Activated gamma-delta T cell (primary cell): ENCODE results near the gene MRPL40.
"Not testable (repeated sequence)": the region's sequence is repeated elsewhere in the genome, so short reads cannot be mapped to it uniquely, and the experiment has no call there.

ENCODE experiments used
- DNase-seq: peaks from one replicate; lab custom pipeline; 2025; lab: John Stamatoyannopoulos, UW

Gene MRPL40

DNA sequence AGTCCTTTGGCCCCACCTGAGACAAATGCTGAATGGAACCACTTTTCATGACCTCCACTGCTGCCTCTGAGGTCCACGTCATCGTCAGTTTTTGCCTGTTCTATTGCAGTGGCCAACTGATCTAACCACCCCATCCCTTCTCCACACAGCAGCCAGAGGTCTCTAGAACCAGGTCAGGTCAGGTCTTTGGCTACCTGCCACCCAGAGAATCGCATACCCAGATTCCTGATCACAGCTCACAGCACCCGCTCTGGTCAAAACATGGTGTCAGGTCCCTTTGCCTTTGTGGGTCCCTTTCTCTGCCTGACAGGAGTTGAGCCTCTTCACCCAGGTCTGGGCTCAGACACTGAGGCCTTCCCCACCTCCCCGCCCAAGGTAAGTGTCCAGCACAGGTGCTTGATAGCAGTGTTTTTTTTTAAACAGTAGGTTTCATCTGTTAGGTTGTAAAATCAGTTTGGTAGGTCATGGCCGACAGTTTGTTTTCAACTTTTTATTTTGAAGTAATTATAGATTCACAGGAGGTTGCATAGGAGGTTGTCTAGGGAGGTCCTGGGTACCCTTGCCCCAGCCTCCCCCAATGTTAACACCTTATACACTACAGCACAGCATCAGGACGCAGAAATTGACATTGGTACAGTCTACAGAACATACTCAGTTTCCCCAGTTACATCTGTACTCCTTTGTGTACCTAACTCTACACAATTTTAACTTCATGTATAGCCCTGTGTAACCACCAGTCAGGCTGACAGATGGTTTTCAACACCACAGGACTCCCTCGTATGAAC, 8.3 kb downstream of the MRPL40 start:
- no peak for DNase-seq

DNA sequence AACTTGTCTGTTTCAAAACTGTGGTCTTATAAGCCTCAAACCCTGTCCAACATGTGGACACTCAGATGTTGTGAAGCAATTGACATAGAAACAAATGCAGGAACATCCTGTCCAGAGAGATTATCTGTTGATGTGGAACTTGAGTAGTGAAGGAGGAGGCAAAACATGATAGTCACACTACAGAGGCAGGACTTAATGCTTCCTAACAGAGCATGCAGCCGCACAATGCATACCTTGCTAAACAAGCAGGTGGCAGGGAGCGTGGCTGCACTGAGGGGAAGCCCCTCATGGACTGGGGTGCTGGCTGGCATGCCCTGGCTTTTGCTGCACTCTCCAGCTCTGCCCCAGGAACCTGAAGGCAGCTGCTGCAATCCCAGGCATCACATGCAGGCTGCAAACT, 9.8 kb downstream of the MRPL40 start:
- no peak for DNase-seq

DNA sequence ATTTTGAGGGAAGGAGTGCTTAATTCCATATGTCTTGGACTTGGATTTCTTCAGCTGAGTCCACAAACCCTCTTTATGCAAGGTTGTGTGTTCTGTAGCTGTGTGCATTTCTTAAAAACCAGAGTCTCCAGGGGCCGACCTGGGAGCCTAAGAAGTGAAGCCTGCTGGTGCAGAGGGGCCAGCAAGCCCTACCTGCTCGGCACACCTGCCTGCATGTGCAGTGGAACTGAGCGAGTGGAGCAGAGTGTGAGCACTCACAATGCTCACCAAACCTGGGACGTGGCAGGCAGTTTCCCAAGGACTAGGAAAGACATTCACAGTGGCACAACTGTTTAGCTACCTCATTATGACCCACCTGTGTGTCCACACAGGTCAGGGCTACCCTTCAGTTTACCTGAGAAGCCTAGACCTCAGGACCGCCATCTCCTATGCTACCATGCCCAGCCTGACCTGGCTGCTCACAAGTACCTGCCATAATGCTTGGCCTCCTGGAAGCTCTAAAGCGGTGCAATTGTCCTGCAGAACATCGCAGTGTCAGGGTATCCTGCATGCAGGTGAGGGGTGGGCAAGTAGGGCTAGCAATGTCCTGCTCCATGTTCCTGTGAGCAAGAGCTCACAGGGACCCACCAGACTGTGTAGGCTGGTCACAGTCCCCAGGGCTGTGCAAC, 11.3 kb downstream of the MRPL40 start:
- DNase-seq: no peak

DNA sequence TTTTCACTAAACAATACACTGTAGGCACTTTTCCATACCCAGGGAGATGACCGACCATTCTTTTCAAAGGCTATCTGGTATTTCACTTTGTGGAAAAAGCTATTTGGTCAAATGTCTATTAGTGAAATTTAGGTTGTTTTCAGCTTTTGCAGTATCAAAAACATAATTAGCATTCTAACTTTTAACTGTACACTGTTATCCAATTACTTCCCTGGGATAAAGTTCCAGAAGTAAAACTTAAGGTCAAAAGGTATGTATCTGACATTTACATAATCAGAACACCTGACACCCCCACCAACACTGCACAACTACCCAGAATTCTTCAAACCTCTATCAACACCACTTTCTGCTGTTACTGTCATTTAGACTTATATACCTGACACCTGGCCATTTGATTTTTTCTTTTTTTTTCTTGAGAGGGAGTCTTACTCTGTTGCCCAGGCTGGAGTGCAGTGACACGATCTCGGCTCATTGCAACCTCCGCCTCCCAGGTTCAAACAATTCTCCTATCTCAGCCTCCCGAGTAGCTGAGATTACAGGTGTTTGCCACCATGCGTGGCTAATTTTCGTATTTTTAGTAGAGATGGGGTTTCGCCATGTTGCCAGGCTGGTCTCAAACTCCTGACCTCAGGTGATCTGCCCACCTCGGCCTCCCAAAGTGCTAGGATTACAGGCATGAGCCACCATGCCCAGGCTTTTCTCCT, 13.1 kb downstream of the MRPL40 start:
- DNase-seq: not testable (repeated sequence)

DNA sequence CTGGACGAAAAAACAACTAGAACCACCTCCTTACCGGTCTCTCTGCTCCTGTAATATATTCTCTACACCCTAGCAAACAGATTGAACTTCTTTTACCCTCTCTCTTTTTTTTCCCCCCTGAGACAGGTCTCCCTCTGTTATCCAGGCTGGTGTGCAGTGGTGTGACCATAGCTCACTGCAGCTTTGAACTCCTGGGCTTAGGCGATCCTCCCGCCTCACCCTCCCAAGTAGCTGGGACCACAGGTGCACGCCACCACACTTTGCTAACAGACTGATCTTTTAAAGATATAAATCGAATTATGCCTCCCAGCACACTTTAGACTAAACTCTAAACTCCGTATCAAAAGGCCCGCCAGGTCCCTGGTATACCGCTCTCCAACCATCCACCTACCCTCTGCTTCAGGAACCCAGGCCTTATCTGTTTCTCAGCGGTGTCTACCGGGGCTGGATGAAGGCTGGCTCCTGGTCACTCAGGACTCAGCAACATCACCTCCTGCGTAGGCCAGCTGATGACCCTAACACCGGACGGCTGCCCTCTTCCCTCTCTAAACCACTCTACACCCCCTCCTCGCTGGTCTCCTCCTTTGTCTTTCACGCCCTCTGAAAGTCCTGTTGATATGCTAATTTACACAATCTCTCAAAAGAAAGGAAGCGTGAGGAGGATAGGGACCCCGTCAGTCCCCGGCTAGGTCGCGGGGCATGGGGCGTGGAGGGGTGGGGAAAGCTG, 14.4 kb downstream of the MRPL40 start:
- DNase-seq: no peak

DNA sequence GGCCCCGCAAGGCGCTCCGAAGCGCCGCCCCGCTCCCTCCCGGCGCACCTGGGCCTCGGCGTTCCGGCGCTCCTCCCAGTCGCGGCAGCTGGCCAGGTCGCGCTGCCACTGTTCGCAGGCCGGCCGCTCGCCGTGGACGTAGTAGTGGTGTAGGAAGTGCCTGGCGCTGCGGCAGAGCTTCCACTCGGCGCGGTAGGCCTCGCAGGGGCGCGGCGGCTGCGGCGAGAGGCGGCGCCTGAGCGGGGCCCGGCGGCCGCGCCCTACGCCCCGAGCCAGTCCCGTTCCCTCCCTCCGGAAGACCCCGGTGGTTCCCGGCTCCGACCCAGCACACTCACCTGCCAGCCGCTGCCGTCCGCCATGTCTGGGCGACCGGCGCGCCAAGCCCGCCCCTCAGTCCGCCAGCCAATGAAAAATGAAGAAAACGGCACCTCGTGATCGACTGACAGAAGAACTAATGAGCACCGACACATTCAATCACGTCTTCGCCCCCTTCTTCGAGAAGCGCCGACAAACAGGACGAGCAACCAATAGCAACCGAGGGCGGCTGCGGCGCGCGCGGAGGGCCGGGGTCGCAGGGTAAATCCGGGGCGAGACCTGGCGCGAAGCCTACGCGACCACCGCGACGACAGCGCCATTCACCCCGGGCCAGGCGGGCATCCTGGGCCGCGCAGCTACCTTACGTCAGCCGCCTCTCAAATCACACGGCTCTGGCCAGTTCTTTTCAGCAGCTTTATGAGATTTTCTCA, 15.2 kb downstream of the MRPL40 start, which contains the start of gene C22orf39:
TSS of gene C22orf39 (minus strand) at position 382 of the 746 bp plus-strand sequence. CDS start at position 359, 23 bp downstream.
- peak; percentile 84 for DNase-seq

DNA sequence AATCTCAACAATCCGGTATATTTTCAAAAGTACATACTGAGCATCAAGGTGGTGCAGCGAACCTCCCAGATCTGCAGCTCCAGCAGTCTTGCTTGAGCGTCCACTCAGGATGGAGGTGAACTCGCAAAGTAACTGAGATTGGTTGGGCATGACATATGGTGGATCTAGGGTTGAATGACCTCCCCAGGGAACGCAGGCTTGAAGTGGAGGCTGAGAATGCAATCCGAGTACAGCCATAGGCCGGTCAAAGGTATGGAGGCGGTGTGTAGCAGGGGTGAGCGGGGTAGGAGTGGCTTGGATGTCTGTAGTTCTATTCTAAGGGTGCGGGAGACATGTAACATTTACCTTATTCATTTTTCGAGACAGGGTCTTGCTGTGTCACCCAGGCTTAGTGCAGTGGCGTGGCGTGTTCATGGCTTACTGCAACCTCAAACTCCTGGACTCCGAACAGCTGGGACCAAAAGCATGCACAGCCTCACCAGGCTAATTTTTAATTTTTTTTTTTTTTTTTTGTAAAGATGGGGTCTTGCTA, 15.8 kb downstream of the MRPL40 start:
- no peak for DNase-seq

DNA sequence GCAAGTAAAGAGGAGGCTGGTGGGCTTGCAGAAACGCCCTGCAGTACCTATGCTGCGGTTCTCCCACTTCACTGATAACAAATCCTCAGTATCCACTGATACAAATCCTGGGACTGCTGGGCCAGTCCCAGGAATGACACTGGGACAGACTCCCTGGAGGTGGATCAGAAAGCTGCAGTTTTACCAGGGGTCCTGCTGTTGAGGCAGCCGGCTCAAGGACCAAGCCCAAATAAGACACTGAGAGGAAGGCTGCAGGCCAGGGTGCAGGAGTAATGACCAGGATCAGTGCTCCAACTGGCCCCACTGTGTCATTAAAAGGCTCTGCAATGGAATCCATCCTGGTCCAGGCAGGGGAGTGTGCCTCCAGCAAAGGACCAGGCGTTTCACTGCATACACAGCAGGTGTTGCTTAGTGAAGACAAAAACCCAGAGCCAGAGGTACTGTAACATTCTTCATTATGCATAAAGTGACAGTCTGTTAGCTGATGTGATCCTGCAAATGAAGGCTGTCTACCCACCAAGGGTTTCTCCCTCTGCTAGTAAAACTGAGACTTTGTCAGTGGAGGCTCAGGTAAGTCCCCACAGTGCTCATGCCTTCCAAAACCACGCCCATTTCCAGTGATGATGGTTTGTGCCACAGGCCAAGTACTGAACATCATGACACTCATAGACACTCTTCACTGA, 16.5 kb downstream of the MRPL40 start:
- DNase-seq: no peak

DNA sequence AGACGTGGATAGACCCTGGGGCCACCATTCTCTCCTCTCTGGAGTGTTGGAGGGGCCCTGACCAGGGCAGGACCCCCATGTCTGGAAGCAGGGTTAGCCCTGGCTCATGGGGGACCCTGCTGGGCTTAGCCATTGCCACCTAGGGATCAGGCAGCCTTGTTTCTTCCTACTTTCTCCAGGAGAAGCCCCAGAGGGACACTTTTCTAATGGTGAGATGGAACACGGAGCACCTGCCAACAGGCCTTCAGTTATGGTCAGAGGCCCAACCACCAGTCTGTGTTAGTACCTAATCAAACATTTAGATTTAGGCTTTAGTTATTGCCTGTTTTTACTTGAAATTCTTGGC, 17.1 kb downstream of the MRPL40 start:
- no peak for DNase-seq

DNA sequence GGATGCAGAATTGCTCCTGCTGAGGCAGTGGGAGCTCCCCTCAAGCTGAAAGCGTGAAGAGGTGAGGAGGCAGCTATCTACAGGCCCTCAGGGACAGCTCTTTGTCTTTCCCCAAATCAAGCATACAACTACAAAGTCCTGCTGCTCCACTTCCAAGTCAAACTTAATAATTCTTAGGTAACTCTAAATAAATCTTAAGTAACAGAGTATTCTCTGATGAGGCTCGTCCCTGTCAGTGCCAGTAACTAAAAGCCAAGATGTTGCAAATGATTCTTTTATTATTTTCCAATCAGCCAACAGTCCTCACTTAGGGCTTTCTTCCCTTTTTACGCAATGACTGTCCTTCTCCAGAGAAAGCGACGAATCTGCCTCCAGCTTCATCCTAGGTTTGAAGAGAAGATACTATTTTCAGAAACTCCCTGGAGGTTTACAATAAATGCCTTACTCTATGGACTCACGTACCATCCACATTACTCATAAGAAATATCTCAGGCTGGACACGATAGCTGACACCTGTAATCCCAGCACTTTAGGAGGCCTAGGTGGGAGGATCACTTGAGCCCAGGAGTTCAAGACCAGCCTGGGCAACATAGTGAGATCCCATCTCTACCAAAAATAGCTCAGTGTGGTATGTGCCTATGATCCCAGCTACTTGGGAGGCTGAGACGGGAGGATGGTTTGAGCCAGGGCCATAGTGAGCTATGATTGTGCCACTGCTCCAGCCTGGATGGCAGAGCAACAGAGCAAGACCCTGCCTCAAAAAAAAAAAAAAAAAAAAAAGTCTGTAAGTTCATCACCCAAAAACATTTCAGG, 18.2 kb downstream of the MRPL40 start:
- no peak for DNase-seq

DNA sequence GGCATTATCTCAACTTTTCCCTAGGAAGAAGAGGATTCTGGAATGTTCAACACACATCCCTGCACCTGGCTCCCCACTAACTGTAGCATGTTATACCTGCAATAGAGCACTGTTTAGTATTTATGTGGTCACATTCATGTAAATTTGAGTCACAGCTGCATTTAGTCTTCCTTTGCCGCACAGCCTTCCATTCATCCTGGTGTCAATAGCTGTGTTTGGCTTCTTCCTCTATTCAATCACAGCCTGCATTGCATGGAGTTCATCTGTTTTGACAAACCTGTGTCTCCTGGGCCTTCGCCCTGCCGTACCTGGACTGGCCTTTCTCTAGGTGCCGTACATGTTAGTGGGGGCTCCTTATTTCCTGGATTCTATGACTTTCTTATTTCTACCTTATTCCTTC, 19.2 kb downstream of the MRPL40 start:
- no peak for DNase-seq

DNA sequence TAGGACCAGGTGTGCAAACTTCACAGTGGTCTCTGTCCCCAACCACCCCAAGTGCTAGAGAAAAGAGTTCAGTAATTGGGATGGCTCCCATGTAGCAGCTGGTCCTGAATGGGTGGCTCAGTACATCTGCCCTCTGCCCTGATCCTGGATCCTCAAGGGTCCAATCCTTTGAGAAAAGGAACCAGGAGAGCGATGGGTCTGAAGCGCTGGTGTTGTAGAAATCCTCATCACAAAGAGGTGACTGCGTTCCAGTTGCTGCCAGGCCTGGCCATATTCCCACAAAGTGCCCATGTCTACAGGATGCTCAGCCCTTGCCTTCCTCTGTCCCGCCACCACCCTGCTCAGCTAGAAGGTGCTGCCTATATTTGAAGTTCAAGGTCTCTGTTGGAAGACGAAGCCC, 21.4 kb downstream of the MRPL40 start:
- DNase-seq: no peak

DNA sequence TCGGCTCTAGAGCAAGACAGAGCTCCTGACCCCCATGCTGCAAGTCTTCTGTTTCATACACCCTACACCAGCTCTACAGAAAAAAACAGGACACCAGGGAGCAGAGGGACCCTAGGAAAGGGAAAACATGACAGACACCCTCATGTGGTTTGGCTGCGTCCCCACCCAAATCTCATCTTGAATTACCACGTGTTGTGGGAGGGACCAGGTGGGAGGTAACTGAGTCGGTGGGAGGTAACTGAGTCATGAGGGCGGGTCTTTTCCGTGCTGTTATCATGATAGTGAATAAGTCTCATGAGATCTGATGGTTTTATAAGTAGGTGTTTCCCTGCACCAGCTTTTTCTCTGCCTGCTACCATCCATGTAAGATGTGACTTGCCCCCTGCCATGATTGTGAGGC, 21.8 kb downstream of the MRPL40 start:
- DNase-seq: no peak

DNA sequence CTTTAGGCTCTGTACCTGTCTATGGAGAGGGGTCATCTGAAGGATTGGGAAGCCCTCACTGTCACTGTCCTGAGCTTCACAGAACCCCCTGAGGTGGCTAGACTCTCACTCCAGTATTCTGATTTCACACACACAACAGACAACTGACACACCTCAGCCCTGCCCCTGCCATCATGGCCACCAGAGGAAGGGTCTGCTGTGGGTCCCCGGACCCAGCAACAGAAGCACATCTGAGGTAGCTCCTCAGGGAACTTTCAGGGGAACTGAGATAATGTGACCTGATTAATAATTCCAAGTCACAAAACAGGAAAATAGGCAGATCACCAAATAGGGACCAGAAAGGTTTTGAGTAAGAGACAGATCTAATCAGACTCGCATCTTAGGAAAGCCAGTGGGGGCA, 22.7 kb downstream of the MRPL40 start:
- DNase-seq: no peak

DNA sequence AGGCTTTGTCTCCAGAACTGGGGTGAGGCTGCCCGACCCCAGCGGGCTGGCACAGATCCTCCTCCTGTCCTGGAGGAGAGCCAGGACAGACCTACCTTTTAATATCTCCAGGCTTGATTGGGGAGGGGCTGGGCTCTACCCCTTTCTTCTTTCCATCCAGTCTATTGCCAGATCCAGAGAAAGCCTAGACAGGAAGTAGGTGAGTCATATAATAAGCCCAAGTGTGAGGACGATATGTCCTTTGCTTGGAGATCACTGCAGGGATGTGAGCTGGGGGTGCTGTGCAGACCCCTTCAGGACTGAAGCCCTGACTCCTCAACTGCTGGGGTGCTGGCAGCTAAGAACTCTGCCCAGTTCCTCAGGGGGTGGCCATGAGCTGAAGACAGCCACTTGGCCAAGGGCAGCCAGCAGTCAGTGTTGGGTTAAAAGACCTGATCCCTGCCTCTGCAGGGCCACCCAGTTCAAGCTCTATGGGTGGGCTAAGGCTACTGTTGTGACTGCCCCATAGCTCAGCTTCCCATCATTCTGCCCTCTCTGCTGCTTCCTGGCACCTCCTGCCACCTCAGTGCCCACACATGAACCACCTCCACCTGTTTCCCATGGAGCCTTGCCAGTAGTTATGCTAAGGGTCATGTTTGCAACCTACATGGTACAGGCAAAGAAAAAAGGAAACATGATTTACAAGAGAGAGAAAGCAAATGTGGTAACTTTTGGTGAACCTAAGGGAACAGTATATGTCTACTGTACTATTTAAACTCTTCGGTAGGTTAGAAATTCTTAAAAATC, 23.4 kb downstream of the MRPL40 start:
- DNase-seq: no peak

DNA sequence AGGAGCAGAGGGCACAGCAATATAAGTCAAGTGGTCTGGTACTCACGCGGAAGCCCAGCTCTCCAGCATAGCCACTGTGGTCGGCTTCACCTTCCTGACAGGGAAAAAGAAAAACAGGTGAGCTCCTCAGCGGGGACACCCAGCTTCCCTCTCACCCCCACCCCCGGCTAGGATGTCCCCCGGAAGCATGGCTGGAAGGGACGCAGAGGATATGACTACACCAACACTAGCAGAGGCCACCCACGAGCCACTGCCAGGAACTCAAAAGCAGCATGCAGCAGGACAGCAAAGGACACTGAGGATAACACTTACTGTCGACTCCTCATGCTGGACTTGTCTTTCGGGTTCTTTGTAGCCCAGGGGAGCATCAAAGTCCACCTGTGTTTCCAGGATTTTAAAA, 24.2 kb downstream of the MRPL40 start:
- DNase-seq: no peak

DNA sequence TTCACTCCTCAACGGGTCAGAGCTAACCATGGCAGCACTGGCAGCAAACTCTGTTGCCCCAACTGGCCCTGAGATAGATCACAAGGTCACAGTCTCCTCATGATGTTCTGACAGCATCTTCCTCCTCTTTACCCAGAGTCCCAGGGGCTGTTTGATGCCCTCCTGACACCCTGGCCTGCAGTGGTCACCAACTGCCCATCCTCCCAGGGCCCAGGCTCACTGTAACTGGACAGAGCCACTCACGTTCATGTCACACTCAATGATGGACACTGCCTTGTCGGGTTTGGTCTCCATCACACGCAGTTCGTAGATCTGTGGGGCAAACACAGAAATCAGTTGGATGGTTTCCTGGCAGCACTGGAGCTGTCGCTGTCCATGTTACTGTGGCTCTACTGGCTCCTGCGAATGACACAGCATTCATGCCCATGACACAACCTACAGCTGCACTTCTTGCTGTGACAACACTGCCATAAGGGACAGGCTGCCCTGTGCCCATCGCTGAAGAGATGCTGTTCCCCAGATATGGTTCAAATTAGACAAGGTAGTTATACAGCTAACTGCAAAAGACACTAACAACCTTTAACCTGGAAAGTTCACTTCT, 25.6 kb downstream of the MRPL40 start:
- no peak for DNase-seq

DNA sequence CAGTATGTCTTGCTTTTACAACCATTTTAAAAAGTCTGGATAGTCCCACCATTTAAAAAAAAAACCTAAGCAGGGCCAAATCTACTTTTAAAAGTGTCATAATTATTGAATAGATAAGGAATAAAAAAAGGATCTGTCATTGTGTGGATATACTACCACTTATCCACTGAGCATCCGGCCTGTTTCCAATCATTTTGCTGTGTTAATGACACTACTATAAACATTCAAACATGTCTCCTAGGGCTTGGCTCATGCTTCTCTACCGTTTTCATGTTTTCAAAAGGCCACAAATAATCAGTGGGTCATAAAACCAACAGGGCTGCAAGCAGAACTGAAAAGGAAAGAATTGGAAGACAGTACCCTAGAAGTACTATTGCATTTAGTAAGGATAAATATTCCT, 27.7 kb downstream of the MRPL40 start:
- no peak for DNase-seq

DNA sequence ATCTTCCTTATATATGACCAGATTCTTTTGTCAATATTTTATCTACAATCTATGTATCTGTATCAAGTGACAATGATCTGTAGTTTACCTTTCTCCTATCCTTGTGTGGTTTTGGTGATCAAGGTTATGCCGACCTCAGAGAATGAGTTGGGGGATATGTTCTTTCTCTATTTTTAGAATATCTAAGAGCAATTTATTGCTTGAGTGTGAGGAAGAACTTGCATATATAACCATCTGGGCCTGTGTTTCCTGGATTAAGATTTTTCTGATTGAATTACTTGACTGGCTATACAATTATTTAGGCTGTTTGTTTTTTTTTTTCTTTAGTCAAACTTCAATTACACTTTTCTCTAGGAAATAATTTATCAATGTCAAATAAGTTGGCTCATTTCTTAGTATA, 29.2 kb downstream of the MRPL40 start:
- no peak for DNase-seq
